Non-pigmented ciliary epithelial cell (primary cell): ENCODE results near the gene ANXA11.
A peak's percentile ranks its signal among the peaks of the same experiment; 100 is the strongest.
"Not testable (repeated sequence)": the region's sequence is repeated elsewhere in the genome, so short reads cannot be mapped to it uniquely, and the experiment has no call there.

Experiments
- DNase-seq: peaks from one replicate; pipeline ENCODE4 v3.0.0-alpha.2; 2010; ENCODE audit warnings: low read depth

The ANXA11 gene

GRCh38 chr10:80144696-80145131, 60.6 kb downstream of the ANXA11 start:
- no peak for DNase-seq

DNA sequence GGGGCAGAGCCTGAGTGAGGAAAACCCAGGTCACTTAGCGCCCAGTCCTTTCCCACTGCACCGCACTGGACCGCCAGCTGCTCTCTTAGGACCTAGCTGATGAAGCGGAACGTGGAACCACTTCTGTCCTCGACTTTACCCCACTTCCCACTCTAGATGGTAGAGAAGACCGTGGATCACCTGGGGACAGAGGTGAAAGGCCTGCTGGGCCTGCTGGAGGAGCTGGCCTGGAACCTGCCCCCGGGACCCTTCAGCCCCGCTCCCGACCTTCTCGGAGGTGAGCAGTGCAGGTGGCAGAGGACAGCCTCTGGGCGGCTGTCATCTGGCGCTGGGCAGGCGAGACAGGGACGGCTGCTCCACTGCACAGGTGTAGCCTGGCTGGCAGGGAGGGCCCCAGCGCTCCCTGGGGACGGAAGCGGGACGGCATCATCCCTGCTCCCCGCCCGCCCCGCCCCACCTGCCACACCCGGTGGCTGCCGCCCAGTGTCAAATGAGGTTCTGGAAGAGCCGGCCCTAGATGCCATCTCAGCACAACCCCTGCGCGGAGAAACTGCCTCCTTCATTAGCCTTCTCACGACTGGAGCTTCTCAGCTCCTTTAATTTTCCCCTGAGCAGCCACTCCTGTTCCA, 61.2 kb downstream of the ANXA11 start:
- DNase-seq: no peak

DNA sequence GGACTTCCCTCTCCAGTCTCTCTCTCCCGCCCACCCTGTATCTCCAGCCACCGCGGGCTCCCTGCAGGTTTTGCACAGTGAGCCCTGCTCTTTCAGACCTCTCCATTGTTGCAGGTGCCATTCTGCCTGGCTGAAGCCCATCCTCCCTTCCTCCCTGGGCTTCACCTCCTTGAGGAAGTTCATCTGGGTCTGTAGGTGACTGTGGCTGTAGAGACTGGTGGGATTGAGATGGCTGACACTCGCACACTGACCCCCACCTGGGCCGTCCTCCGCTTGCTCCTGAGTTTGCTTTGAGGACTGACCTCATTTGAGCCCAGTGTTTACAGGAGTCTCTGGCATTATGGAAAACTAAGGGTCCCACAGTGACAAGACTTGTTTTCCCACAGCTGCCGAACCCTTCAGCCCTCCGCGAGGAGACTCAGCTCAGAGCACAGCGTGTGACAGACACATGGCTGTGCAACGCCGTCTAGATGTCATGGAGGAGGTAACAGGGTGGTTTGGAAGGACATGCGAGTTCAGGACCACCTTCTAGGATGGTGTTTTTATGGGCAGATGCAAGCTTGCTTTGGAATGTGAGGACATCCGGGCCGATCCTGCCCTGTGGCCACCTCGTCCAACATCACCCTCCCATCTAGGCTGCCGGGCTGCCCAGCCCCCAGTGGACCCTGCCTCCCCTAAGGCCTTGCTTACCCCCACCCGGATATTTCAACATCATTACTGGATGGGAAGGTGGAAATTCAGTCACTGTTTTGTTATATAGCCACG, 63.5 kb downstream of the ANXA11 start:
- DNase-seq: no peak

DNA sequence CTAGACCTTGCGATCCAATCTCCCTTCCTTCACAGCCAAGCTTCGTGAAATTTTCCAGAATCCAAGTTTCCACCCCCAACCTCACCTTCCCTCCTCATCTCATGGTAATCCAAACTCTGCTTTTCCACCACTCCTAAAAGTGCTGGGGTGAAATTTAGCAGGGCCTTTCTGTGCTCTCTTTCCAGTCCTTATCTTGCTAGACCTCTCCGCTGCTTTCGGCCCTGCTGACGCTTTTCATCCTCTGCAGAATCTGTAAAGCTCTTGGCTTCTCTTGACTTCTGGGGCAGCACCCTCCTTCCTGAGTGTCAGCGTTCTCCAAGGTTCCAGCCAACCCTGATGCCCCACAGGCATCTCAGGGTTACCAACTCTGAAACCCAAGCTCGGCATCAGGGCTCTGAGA, 65.1 kb downstream of the ANXA11 start:
- no peak for DNase-seq

DNA sequence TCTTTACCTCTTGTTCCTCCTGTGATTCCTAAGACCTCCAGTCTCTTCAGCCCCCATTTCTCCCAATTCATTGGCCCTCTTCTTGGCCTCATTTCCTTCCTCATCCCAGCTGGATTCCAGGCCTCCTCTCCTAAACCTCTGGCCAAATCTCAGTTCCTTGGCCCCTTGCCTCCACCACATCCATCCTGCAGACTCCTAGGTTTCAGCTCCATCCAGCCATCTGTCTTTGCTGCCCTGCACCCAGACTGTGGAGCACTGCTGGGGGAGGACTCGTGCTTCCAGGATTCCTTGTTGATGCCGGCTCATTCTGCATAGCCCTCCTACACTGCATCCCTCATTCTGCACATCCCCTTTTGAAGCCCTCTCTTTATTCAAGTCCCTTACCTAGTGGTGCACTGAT, 66.1 kb downstream of the ANXA11 start:
- no peak for DNase-seq

GRCh38 chr10:80137920-80138319, 67.4 kb downstream of the ANXA11 start:
- no peak for DNase-seq

GRCh38 chr10:80137031-80137862, 68.1 kb downstream of the ANXA11 start:
- no peak for DNase-seq

- no peak for DNase-seq
Observed at GRCh38 chr10:80136134-80136571, 69.2 kb downstream of the ANXA11 start.

- not testable (repeated sequence) for DNase-seq
Observed at GRCh38 chr10:80133687-80134086, 71.7 kb downstream of the ANXA11 start.

GRCh38 chr10:80133206-80133605, 72.1 kb downstream of the ANXA11 start:
- no peak for DNase-seq

DNA sequence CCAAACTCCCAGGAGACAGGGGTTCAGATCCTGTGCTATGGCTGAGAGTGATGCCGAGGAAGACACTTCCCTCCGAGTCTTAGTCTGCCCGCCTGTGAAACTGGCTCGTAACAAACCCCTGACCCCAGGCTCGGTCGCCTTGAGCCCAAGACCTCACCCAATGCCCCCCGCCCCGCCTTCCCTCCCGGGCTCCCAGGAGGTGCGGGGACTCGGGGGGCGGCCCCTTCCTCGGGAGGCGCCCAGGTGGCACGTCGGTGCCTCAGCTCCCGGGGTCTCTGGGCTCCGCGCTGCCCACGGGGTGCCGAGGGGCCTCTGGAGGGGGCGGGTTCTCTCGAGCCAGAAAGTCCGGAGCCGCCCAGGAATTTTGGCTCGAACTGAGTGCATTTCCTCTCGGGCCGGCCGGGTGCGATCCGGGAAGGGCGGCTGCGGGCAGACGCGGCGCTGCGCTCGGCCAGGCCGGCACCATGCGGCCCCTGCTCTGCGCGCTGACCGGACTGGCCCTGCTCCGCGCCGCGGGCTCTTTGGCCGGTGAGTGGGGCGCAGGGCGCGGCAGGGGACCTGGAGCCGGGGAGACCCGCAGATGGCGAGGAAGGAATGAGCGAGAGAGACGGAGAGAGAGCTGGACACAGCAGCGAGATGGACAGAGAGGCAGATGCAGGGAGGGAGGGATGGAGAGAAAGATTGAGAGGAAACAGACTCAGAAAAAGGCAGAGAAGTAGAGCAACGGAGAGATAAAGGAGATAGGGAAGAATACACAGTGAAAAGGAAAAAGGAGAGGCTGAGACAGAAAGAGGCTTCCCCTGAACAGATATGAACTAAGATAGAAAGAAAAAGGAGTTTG, 72.8 kb downstream of the ANXA11 start, which contains the start of gene PLAC9:
PLAC9 (plus strand) TSS at position 432 of the 841 bp plus-strand sequence; CDS start at position 465, 33 bp downstream.
- no peak for DNase-seq

DNA sequence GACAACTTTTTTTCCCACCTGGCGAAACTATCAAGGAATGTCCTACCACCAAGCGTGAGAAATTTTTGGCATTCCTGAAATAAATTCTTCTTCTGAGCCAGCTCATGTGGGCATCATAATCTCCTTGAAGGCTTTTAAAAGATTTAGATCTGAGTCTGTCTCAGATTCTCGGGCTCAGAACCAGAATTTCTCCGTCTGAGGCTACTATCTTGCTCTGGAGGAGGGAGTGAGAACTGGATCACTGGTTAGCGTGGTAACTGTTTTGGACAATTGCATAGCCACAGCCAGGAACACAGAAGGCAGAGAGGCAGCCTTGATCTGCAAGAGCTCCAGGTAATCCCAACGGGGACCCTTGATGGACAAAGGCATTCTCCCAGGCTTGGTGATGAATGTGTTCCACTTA, 73.8 kb downstream of the ANXA11 start:
- DNase-seq: no peak

DNA sequence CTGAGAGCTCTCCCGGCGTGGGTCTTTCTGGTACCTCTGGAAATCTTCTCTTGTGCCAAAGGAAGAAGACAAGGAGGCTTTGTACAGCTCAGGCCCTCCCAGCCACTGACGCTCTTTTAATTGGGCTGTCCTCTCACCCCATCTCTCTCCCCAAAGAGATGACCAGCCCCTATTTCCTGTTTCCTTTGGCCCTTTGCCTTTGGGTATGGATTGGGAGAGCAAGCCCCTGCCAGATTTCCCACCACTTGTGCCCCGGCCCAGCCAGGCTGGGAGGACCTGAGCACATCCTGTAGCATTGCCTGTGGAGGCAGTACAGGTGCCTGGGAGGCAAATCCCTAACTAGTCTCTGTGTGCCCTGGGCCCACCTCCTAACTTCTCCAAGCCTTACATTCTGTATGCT, 78.5 kb downstream of the ANXA11 start:
- no peak for DNase-seq

DNA sequence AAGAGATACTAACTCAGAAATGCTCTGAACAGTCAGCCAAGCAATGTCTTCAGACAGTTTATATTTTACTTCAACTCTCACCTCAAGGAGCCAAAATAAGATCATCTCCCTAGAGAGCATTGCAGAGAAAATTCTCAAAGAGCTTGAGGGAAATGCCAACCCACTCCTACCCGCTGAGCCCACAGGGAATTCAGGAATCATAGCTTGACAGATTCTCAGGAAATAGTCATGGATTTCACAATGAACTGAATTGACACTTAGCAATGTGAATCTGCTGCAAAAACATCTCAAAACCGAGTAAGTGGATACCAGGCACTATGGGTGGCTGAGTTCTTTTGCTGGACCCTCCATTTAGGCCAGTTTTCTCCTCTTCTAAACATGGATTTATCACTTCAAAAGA, 82.6 kb downstream of the ANXA11 start:
- no peak for DNase-seq

DNA sequence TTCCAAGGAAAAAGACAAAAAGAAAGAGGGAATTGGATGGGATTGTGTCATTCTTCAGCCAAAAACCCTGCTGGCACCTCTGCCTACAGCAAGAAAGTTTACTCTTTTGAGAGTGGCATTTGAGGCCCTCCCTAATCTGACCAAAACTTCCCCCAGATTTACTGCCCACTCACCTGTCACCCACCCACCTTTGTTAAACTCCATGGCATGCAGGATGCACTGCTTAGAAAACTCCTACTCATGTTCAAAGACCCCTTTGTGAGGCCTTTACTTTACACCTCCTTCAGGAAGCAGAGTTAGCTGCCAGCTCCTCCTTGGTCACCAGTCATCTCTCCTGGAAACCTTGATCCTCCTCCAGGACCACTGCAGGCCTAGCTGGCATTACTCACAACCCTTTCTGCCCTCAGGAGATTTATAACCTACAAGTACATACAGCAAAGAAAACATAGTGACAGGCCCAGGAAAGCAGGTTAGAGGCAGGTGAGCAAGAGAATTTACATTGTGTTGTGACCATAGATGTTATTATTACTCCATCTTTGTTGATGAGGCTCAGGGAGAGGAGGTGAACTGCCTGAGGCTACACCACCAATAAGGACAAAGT, 83.1 kb downstream of the ANXA11 start:
- DNase-seq: no peak

DNA sequence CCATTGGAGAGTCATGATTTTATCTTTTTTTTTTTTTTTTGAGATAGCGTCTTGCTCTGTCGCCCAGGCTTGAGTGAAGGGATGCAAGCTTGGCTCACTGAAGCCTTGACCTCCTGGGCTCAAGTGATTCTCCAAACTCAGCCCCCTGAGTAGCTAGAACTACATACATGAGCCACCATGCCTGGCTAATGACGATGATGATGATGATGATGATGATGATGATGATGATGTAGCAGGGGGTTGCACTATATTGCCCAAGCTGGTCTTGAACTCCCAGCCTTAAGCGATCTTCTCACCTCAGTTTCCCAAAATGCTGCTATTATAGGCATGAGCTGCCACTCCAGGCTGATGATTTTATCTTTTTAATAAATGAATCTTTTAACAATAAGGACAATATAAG, 86.7 kb downstream of the ANXA11 start:
- no peak for DNase-seq

DNA sequence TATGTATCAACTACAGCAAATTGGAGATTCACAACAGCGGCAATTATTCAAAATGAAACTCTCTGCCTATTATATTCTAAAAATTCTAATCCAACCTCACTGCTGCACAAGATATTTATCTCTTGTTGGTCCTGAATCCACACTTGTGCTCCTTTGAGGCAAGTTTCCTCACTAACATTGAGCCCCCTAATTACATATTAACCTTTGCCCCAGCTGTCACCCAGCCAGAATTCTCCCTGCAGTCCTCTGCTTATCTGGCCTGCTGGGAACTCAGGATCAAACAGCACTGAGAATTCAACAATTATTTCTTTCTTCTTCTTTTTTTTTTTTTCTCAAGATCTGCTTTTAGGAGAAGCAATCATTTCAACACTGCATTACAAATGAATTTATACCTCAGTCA, 94.4 kb downstream of the ANXA11 start:
- DNase-seq: no peak

GRCh38 chr10:80108576-80109239, 96.6 kb downstream of the ANXA11 start:
- no peak for DNase-seq

- peak; percentile 37 for DNase-seq
Observed at GRCh38 chr10:80104066-80104926, 101.0 kb downstream of the ANXA11 start.
